HG03460 (cell line): ENCODE data around the gene SH2D3A.
"Not testable (repeated sequence)": the region's sequence is repeated elsewhere in the genome, so short reads cannot be mapped to it uniquely, and the experiment has no call there.

Experiments used
- ATAC-seq: cut with Tn5 transposase; IDR thresholded peaks from one replicate; pipeline ENCODE4 v1.9.1; 2021; ENCODE audit not compliant: unreplicated experiment

The SH2D3A gene

GRCh38 chr19:6790194-6791128, 23.2 kb upstream of the SH2D3A start:
- no peak for ATAC-seq

GRCh38 chr19:6788896-6789295, 21.7 kb upstream of the SH2D3A start:
- ATAC-seq = no peak

- ATAC-seq = no peak
These were observed 20.2 kb upstream of the SH2D3A start for GRCh38 chr19:6787393-6787792.

DNA sequence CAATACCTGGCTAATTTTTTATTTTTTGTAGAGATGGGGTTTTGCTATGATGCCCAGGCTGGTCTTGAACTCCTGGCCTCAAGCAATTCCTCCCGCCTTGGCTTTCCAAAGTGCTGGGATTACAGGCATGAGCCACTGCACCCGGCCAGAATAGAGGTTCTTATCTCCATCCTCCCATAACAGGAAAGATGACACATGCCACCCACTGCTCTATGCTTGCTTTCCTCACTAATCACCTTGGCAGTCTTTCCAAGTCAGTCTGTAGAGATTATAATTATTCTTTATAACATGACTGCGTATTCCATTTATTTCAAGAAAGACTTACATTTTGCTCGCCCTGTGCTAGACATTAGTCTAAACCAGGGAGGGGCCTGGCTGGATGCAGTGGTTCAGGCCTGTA, 12.0 kb upstream of the SH2D3A start:
- ATAC-seq = no peak

GRCh38 chr19:6778386-6778785, 11.2 kb upstream of the SH2D3A start:
- no peak for ATAC-seq

- ATAC-seq = no peak
These were observed 10.2 kb upstream of the SH2D3A start for GRCh38 chr19:6777434-6777833.

DNA sequence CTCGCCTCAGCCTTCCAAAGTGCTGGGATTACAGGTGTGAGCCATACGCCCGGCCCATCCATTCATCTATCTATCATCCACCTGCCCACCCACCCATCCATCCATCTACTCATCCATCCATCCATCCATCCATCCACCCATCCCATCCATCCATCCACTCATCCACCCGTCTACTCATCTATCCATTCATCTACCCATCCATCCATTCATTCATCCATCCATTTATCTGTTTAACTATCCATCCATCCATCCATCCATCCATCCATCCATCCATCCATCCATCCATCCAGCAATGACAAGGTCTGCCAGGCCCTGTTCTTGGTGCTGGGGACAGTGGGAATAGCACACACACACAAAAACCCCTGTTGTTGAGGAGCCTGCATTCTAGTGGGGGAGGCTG, 9.8 kb upstream of the SH2D3A start:
- no peak for ATAC-seq

GRCh38 chr19:6776045-6776444, 8.8 kb upstream of the SH2D3A start:
- ATAC-seq = not testable (repeated sequence)

GRCh38 chr19:6774821-6775707, 7.8 kb upstream of the SH2D3A start:
- ATAC-seq = no peak

DNA sequence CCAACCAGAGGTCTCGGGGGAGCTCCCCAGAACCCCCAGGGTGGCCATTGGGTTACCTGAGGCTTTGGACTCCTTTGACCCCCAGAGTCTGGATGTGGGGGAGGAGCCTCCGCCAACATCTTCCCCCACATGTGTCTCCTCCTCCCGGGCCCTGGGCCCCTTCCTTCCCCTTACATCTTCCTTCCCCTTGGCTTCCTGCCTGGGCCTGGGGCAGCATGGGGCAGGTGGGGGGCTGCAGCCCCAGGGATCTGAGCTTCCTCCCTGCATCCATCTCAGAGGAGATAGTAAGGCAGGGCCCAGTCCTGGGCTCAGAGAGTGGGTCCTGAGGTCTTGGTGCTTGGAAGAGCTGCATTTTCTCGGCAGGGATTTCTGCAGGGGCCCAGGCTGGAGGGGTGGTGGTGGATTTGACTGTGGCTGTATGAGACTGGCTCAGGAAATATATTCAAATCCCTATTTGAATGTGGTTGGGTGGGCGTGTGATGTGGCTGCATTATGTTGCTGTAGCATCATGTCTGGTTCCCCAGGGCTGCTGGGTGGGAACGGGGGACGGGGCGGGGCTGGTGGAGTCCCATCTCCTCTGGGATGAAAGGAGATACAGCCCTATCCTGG, 6.2 kb upstream of the SH2D3A start:
- peak; percentile 40 for ATAC-seq

DNA sequence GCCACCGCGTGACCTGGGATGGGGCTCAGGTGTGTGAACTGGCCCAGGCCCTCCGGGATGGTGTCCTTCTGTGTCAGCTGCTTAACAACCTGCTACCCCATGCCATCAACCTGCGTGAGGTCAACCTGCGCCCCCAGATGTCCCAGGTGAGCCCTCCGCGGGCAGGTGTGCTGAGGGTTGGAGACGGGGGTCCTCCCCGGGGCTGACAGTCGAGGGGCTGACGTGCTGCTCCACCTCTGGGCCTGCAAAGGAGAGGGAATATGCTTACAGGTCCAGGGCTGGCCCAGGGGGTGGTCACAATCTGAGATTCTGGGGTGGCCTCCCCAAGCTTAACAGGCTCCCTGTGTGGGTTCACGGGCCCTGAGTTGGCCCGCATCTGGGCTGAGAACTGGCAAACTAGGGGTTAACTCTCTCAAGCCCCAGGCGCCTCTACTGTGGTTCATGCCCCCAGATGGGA, 5.7 kb upstream of the SH2D3A start:
- no peak for ATAC-seq

DNA sequence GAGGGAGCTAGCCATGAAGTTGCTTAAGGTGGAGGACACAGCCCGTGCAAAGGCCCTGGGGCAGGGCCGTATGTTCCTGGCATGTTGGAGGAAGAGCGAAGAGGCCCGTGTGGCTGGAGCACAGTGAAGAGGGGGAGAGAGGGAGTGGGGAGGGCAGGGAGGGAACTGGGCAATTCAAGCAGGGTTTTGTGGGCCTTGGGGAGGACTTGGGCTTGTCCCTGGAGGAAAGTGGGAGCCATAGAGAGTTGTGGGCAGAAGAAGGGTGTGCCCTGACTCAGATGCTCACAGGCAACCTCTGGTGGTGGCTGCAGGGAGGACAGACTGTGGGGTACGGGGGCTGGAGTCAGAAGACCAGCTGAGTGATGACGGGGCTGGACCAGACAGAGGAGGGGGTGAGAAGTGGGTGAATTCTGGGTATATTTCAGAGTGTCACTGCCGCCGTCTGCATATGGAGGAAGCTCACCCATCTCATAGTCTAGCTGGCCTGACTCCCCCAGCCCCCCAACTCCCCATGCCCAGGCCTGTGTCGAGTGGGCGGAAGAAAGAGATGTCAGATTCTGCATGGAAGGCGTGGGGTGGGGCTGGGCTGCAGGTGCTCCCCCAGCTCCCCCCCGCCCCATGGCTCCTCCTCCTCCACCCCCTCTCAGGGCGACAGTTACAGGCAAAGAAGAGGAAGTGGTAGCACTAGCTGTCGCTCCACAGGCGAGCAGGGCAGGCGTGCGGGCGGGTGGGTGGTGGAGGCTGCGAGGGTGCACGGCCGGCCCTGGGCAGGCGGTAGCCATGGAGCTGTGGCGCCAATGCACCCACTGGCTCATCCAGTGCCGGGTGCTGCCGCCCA, 5.0 kb upstream of the SH2D3A start, which contains the start of gene VAV1:
TSS of gene VAV1 (plus strand) at position 681 of the 838 bp plus-strand sequence. CDS start at position 781, 100 bp downstream.
- ATAC-seq = no peak

GRCh38 chr19:6771648-6772027, 4.4 kb upstream of the SH2D3A start:
- not testable (repeated sequence) for ATAC-seq

GRCh38 chr19:6769006-6769619, 1.9 kb upstream of the SH2D3A start:
- ATAC-seq = no peak

- no peak for ATAC-seq
These were observed 1.1 kb upstream of the SH2D3A start for GRCh38 chr19:6768236-6768785.

DNA sequence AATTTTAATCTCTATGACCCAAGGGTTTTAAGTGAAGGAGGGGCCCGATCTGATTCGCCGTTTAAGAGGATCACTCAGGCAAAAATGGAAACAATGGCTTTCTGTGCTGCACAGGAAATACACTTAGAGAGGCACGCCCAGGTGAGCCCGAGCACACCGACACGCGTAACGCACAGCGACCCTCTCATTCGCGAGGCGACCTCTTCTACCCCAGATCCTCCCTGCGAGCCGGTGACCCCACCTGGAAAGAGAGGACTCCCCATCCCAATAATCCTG, 216 bp downstream of the SH2D3A start:
- peak; percentile 15 for ATAC-seq

GRCh38 chr19:6766357-6767080, 716 bp downstream of the SH2D3A start:
- ATAC-seq = no peak

DNA sequence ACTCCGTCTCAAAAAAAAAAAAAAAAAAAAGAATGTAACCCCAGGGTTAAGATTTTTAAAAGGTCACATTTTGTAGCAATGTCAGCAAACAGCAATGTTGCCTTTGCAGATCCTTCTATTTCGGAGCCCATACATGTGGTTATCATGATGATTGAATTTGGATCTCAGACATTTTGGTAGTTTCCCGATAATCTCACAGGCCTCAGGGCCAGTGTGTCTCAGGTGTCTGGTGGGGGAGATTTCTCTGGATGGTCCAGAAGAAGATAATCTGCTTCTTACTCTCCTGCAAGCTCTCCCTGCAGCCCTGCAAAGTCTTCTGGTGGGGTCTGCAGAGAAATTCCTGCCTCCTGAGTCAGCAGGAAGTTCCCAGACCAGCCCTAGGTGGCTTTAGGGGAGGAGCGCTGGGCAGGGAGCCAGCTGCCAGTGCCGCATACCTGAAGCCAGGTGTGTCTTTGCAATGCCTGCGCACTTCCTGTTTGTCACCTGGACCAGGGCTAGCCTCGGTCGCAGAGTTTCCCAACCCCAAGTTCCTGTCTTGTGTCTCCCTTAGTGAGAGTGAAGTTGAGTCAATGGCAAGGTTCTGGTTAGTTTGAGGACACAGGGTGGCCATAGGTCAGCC, 1.4 kb downstream of the SH2D3A start:
- no peak for ATAC-seq
